C4-2B (cell line): ENCODE results near the gene KLHL8.

Experiments used
- ZFX ChIP-seq: fragments of 450-650 bp; IDR thresholded peaks from 2 replicates; pipeline ENCODE4 v1.6.1; 2017
- TF ChIP-seq, protein P1 (sequence below): fragments of 450-650 bp; conservative IDR thresholded peaks from 2 replicates; pipeline ENCODE4 v1.5.1; 2017; ENCODE audit warnings: mild to moderate bottlenecking

GRCh38 chr4:87171944-87172343, 48.5 kb downstream of the KLHL8 start:
- TF ChIP-seq, protein P1, sequence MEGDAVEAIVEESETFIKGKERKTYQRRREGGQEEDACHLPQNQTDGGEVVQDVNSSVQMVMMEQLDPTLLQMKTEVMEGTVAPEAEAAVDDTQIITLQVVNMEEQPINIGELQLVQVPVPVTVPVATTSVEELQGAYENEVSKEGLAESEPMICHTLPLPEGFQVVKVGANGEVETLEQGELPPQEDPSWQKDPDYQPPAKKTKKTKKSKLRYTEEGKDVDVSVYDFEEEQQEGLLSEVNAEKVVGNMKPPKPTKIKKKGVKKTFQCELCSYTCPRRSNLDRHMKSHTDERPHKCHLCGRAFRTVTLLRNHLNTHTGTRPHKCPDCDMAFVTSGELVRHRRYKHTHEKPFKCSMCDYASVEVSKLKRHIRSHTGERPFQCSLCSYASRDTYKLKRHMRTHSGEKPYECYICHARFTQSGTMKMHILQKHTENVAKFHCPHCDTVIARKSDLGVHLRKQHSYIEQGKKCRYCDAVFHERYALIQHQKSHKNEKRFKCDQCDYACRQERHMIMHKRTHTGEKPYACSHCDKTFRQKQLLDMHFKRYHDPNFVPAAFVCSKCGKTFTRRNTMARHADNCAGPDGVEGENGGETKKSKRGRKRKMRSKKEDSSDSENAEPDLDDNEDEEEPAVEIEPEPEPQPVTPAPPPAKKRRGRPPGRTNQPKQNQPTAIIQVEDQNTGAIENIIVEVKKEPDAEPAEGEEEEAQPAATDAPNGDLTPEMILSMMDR: no peak
- TF ChIP-seq ZFX: no peak
